H9 (cell line): ENCODE results near the gene SUMF1. TPM values are rescaled to one million over a fixed set of nuclear protein-coding genes. Genes with fewer than 3 reads are reported as not detected.

Source experiments
- DNase-seq: peaks from one replicate; pipeline ENCODE4 v3.0.0-alpha.2; 2017
- H2AFZ ChIP-seq: one replicate; pipeline ENCODE4 v1.6.1; 2013; ENCODE audit warnings: mild to moderate bottlenecking, low read length, control low read depth, moderate library complexity
- H2AK5ac ChIP-seq: 2 replicates; pipeline ENCODE4 v1.6.1; 2013; ENCODE audit warnings: low read length, control low read depth, mixed read lengths; ENCODE audit not compliant: insufficient read length
- H2BK120ac ChIP-seq: one replicate; pipeline ENCODE4 v1.6.1; 2013; ENCODE audit warnings: low read depth, mild to moderate bottlenecking, low read length, control low read depth, inconsistent platforms; ENCODE audit not compliant: poor library complexity, severe bottlenecking
- H2BK12ac ChIP-seq: 2 replicates; pipeline ENCODE4 v1.6.1; 2013; ENCODE audit warnings: low read length, control low read depth, mixed read lengths, low read depth; ENCODE audit not compliant: insufficient read length
- H2BK15ac ChIP-seq: 2 replicates; pipeline ENCODE4 v1.6.1; 2013; ENCODE audit warnings: low read depth, low read length, control low read depth
- H2BK20ac ChIP-seq: one replicate; pipeline ENCODE4 v1.6.1; 2013; ENCODE audit warnings: low read depth, mild to moderate bottlenecking, low read length, control low read depth, inconsistent platforms; ENCODE audit not compliant: poor library complexity, severe bottlenecking
- H2BK5ac ChIP-seq: 2 replicates; pipeline ENCODE4 v1.6.1; 2013; ENCODE audit warnings: low read length, control low read depth, mixed read lengths; ENCODE audit not compliant: insufficient read length
- H3K14ac ChIP-seq: 2 replicates; pipeline ENCODE4 v1.6.1; 2013; ENCODE audit warnings: low read length, control low read depth; ENCODE audit not compliant: insufficient read depth
- H3K18ac ChIP-seq: 2 replicates; pipeline ENCODE4 v1.6.1; 2013; ENCODE audit warnings: low read depth, mild to moderate bottlenecking, mixed read lengths, low read length, control low read depth; ENCODE audit not compliant: insufficient read length
- H3K23ac ChIP-seq: 2 replicates; pipeline ENCODE4 v1.6.1; 2013; ENCODE audit warnings: low read length, control low read depth, mixed read lengths, low read depth; ENCODE audit not compliant: insufficient read length
- H3K23me2 ChIP-seq: 2 replicates; pipeline ENCODE4 v1.6.1; 2013; ENCODE audit warnings: low read depth, mild to moderate bottlenecking, mixed read lengths, low read length, control low read depth; ENCODE audit not compliant: insufficient read length, poor library complexity, severe bottlenecking
- H3K27ac ChIP-seq: 2 replicates; pipeline ENCODE4 v1.5.1; 2013; ENCODE audit warnings: low read length, control low read depth, mixed read lengths, low read depth; ENCODE audit not compliant: insufficient read length
- H3K27me3 ChIP-seq: 2 replicates; pipeline ENCODE4 v1.6.1; 2013; ENCODE audit warnings: low read length, control low read depth, inconsistent platforms; ENCODE audit not compliant: insufficient read depth
- H3K4ac ChIP-seq: 2 replicates; pipeline ENCODE4 v1.6.1; 2013; ENCODE audit warnings: low read depth, mild to moderate bottlenecking, control low read depth, inconsistent platforms, low read length, moderate library complexity
- H3K4me1 ChIP-seq: 2 replicates; pipeline ENCODE4 v1.6.1; 2013; ENCODE audit warnings: low read length, control low read depth, inconsistent platforms; ENCODE audit not compliant: insufficient read depth
- H3K4me2 ChIP-seq: 2 replicates; pipeline ENCODE4 v1.6.1; 2013; ENCODE audit warnings: low read length, control low read depth, mixed read lengths; ENCODE audit not compliant: insufficient read length, insufficient read depth
- H3K56ac ChIP-seq: 2 replicates; pipeline ENCODE4 v1.6.1; 2013; ENCODE audit warnings: low read depth, mild to moderate bottlenecking, mixed read lengths, low read length, control low read depth; ENCODE audit not compliant: insufficient read length
- H3K79me1 ChIP-seq: 2 replicates; pipeline ENCODE4 v1.6.1; 2013; ENCODE audit warnings: low read depth, mild to moderate bottlenecking, moderate library complexity, low read length, control low read depth, inconsistent platforms; ENCODE audit not compliant: insufficient read depth, poor library complexity, severe bottlenecking
- H3K79me2 ChIP-seq: 2 replicates; pipeline ENCODE4 v1.6.1; 2013; ENCODE audit warnings: low read length, control low read depth, inconsistent platforms; ENCODE audit not compliant: insufficient read depth
- H3K9ac ChIP-seq: 2 replicates; pipeline ENCODE4 v1.6.1; 2013; ENCODE audit warnings: low read length, control low read depth, mixed read lengths; ENCODE audit not compliant: insufficient read length; ENCODE audit errors: extremely low read depth
- H3K9me3 ChIP-seq: one replicate; pipeline ENCODE4 v1.6.1; 2013; ENCODE audit warnings: low read depth, low read length, inconsistent platforms; ENCODE audit not compliant: control insufficient read depth
- H3T11ph ChIP-seq: one replicate; pipeline ENCODE4 v1.6.1; 2013; ENCODE audit warnings: mild to moderate bottlenecking, low read length, control low read depth, inconsistent platforms
- H4K20me1 ChIP-seq: one replicate; pipeline ENCODE4 v1.6.1; 2013; ENCODE audit not compliant: control insufficient read depth, insufficient read length, insufficient read depth
- H4K5ac ChIP-seq: 2 replicates; pipeline ENCODE4 v1.6.1; 2013; ENCODE audit warnings: low read depth, mild to moderate bottlenecking, mixed read lengths, low read length, control low read depth; ENCODE audit not compliant: insufficient read length
- H4K8ac ChIP-seq: replicated peaks from 2 replicates; pipeline ENCODE4 v1.6.1; 2013; ENCODE audit warnings: low read length, control low read depth, mixed read lengths, low read depth; ENCODE audit not compliant: insufficient read length
- H4K91ac ChIP-seq: 2 replicates; pipeline ENCODE4 v1.6.1; 2013; ENCODE audit warnings: low read depth, mild to moderate bottlenecking, moderate library complexity, mixed read lengths, low read length, control low read depth; ENCODE audit not compliant: insufficient read length
- H3K27ac Mint-ChIP-seq, 3 experiments: 2 replicates in 2 of 3; 3 replicates in 1 of 3; pipeline ENCODE4 v1.8.0; 2020 to 2021; ENCODE audit warnings: mixed read lengths in 3 of 3, mild to moderate bottlenecking in 1 of 3, moderate library complexity in 1 of 3
- H3K27me3 Mint-ChIP-seq: 2 replicates; pipeline ENCODE4 v1.8.0; 2021; ENCODE audit warnings: low read depth, mild to moderate bottlenecking, moderate library complexity, mixed read lengths
- H3K36me3 Mint-ChIP-seq, 3 experiments: 2 replicates in 2 of 3; 3 replicates in 1 of 3; pipeline ENCODE4 v1.8.0; 2020 to 2021; ENCODE audit warnings: low read depth in 3 of 3, mixed read lengths in 3 of 3; ENCODE audit not compliant: insufficient read depth in 1 of 3
- H3K4me1 Mint-ChIP-seq, 2 experiments: 2 replicates each; pipeline ENCODE4 v1.8.0; 2020; ENCODE audit warnings: mixed read lengths in 2 of 2
- H3K4me3 Mint-ChIP-seq, 2 experiments: 2 replicates in 1 of 2; 3 replicates in 1 of 2; pipeline ENCODE4 v1.8.0; 2020 to 2021; ENCODE audit warnings: mild to moderate bottlenecking in 2 of 2, mixed read lengths in 2 of 2, moderate library complexity in 1 of 2
- H3K9me3 Mint-ChIP-seq, 2 experiments: 2 replicates in 1 of 2; 3 replicates in 1 of 2; pipeline ENCODE4 v1.8.0; 2020; ENCODE audit warnings: mild to moderate bottlenecking in 2 of 2, mixed read lengths in 2 of 2, moderate library complexity in 1 of 2
- CTCF ChIP-seq: fragments of 200-600 bp; sonication (generic); conservative IDR thresholded peaks from 3 replicates; pipeline ENCODE4 v1.8.0; 2021; ENCODE audit warnings: antibody characterized with exemption, mild to moderate bottlenecking
- WGBS: extraction: QIAGEN DNeasy Blood & Tissue Kit; methylation state at CpG from one replicate; pipeline ENCODE4 v1.1.7; 2013; ENCODE audit warnings: missing lambda C conversion rate, low lambda C conversion rate, mixed read lengths; ENCODE audit not compliant: insufficient read length; ENCODE audit errors: extremely low coverage; 5-methylcytosine and 5-hydroxymethylcytosine counted together
- total RNA-seq: library from RNA; stranded (reverse); gene quantifications from 2 replicates; pipeline ENCODE4 v1.2.1, GENCODE V29; 2021

SUMF1 gene
- total RNA-seq, 1 experiment from 2014 or later, result 9.5 TPM

- Histone ChIP-seq H3K79me2 (no peaks in the 10 kb centered on the region), H3K27me3 (no peaks in the 10 kb centered on the region)
Observed at GRCh38 chr3:4351872-4352271, 115.2 kb downstream of the SUMF1 start.

More at GRCh38 chr3:4351872-4352271, 115.2 kb downstream of the SUMF1 start:
- H3K4me2 ChIP-seq, result no peak overlapping the region
- H2BK5ac ChIP-seq, result no peak overlapping the region
- H3K79me1 ChIP-seq, result no peaks in the 10 kb centered on the region
- no peaks in the 10 kb centered on the region for H3K4me1 ChIP-seq
- DNase-seq, result no peak
- no peaks in the 10 kb centered on the region for H3K9me3 ChIP-seq
- no peak overlapping the region for H3K23ac ChIP-seq
- H3T11ph ChIP-seq, result no peak overlapping the region
- Mint-ChIP-seq H3K4me3 (no peak overlapping the region), H3K9me3 (peaks cover 5% of the 10 kb centered on the region in 2 experiments; a peak in 3 of 5 replicates), H3K4me1 (0 out of 4 replicates have a peak, but pooled peaks cover 0 to 3% of the 10 kb centered on the region in 2 experiments), H3K27ac (peak overlapping the region in 1 of 3 experiments; percentile 3; a peak in 1 of 7 replicates), H3K27me3 (no peaks in the 10 kb centered on the region), H3K36me3 (no peaks in the 10 kb centered on the region; a peak in 1 of 7 replicates)
- no peak overlapping the region for H3K18ac ChIP-seq
- H2AK5ac ChIP-seq, result no peak overlapping the region
- H2AFZ ChIP-seq, result no peak overlapping the region
- H2BK20ac ChIP-seq, result no peak overlapping the region
- no peak overlapping the region for H4K5ac ChIP-seq
- H3K56ac ChIP-seq, result no peak overlapping the region
- H2BK12ac ChIP-seq, result no peak overlapping the region
- no peak overlapping the region for H2BK15ac ChIP-seq
- no peak overlapping the region for H4K8ac ChIP-seq
- no CpG with 5 or more reads among the region's 4 CpGs for WGBS
- H3K23me2 ChIP-seq, result no peaks in the 10 kb centered on the region
- H3K9ac ChIP-seq, result no peak overlapping the region
- H3K27ac ChIP-seq, result no peak overlapping the region
- H2BK120ac ChIP-seq, result no peak overlapping the region
- H4K20me1 ChIP-seq, result no peaks in the 10 kb centered on the region
- no peak for TF ChIP-seq CTCF
- H3K4ac ChIP-seq, result no peak overlapping the region
- no peak overlapping the region for H4K91ac ChIP-seq
- no peak overlapping the region for H3K14ac ChIP-seq
